ENCODE results near the gene PNPLA2. TPM values are rescaled to one million over a fixed set of nuclear protein-coding genes. Genes with fewer than 3 reads are reported as not detected.

The PNPLA2 gene
- total and polyA plus RNA-seq, 2 donors (not counting 1 experiment from before 2014, with no cell fraction given): 16.2 to 33.9 TPM

- Histone ChIP-seq H3K4me1 (ENCODE audit: control insufficient read depth, extremely low read depth, insufficient read depth, low read length) (peaks cover 9% of the 10 kb centered on the region), H3K36me3 (ENCODE audit: control insufficient read depth, insufficient read depth, low read length) (peaks cover 20% of the 10 kb centered on the region), H2AFZ (ENCODE audit: low read length) (no peak overlapping the region), H3K4me2 (ENCODE audit: extremely low read depth, insufficient read depth, low read length) (peak overlapping the region; percentile 25), H3K27me3 (ENCODE audit: control insufficient read depth, insufficient read depth, low read length) (no peaks in the 10 kb centered on the region), H4K20me1 (ENCODE audit: control insufficient read depth, extremely low read depth, insufficient read depth, low read length) (no peaks in the 10 kb centered on the region), H3K27ac (ENCODE audit: insufficient read depth, low read length) (no peak overlapping the region), H3K9ac (ENCODE audit: insufficient read depth, low read length) (no peak overlapping the region), H3K4me3 (replicated peaks in 1 of 4; ENCODE audit: control extremely low read depth in 1 of 4, insufficient read depth in 1 of 4, low read depth in 3 of 4, low read length in 4 of 4) (peak overlapping the region in 1 of 4 experiments; percentile 73), H3K9me3 (ENCODE audit: control insufficient read depth, insufficient read depth, low read depth, low read length) (no peaks in the 10 kb centered on the region), H3K79me2 (ENCODE audit: control insufficient read depth, insufficient read depth, low read length) (peaks cover 1% of the 10 kb centered on the region)
- DNase-seq (ENCODE audit: low read depth in 2 of 2): no peak
- TF ChIP-seq CTCF (conservative IDR thresholded peaks at IDR 0.05 in 1 of 2, IDR thresholded peaks at IDR 0.05 in 1 of 2; ENCODE audit: low read depth in 1 of 2, low read length in 2 of 2) (no peak), EZH2 (IDR thresholded peaks at IDR 0.05; ENCODE audit: low read length, missing control alignments) (no peak)
Measured at GRCh38 chr11:802693-803466, 15.8 kb upstream of the PNPLA2 start.

GRCh38 chr11:803467-803742, 15.3 kb upstream of the PNPLA2 start:
- no peak overlapping the region for H3K9ac ChIP-seq (ENCODE audit: insufficient read depth, low read length)

More at GRCh38 chr11:803467-803742, 15.3 kb upstream of the PNPLA2 start:
- Histone ChIP-seq H3K4me2 (ENCODE audit: extremely low read depth, insufficient read depth, low read length) (peak overlapping the region; percentile 25), H2AFZ (ENCODE audit: low read length) (no peak overlapping the region), H4K20me1 (ENCODE audit: control insufficient read depth, extremely low read depth, insufficient read depth, low read length) (no peaks in the 10 kb centered on the region), H3K4me3 (replicated peaks in 1 of 4; ENCODE audit: control extremely low read depth in 1 of 4, insufficient read depth in 1 of 4, low read depth in 3 of 4, low read length in 4 of 4) (peak overlapping the region in 2 of 4 experiments; percentile 54 to 73), H3K9me3 (ENCODE audit: control insufficient read depth, insufficient read depth, low read depth, low read length) (no peaks in the 10 kb centered on the region), H3K4me1 (ENCODE audit: control insufficient read depth, extremely low read depth, insufficient read depth, low read length) (peaks cover 10% of the 10 kb centered on the region), H3K79me2 (ENCODE audit: control insufficient read depth, insufficient read depth, low read length) (peaks cover 4% of the 10 kb centered on the region), H3K27me3 (ENCODE audit: control insufficient read depth, insufficient read depth, low read length) (no peaks in the 10 kb centered on the region), H3K36me3 (ENCODE audit: control insufficient read depth, insufficient read depth, low read length) (peaks cover 20% of the 10 kb centered on the region), H3K27ac (ENCODE audit: insufficient read depth, low read length) (no peak overlapping the region)
- no peak for TF ChIP-seq EZH2 (IDR thresholded peaks at IDR 0.05; ENCODE audit: low read length, missing control alignments)
- no peak for TF ChIP-seq CTCF (conservative IDR thresholded peaks at IDR 0.05 in 1 of 2, IDR thresholded peaks at IDR 0.05 in 1 of 2; ENCODE audit: low read depth in 1 of 2, low read length in 2 of 2)
- DNase-seq (ENCODE audit: low read depth in 2 of 2): no peak
